ENCODE measurements around the gene NF1.
"Not testable (repeated sequence)": the region's sequence is repeated elsewhere in the genome, so short reads cannot be mapped to it uniquely, and the experiment has no call there.

The NF1 gene

DNA sequence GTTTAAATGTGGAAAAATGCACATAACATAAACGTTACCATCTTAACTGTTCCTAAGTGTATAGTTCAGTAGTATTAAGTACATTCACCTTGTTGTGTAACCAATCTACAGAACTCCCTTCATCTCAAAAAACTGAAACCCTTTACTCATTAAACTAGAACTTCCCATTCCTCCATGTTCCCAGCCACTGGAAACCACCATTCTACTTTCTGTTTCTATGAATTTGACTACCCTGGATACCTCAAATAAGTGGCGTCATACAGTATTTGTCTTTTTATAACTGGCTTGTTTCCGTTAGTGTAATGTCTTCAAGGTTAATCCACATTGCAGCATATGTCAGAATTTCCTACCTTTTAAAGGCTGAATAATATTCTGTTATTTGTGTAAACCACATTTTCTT, 38.2 kb downstream of the NF1 start:
- no peak for DNase-seq (ENCODE audit: low read depth)

DNA sequence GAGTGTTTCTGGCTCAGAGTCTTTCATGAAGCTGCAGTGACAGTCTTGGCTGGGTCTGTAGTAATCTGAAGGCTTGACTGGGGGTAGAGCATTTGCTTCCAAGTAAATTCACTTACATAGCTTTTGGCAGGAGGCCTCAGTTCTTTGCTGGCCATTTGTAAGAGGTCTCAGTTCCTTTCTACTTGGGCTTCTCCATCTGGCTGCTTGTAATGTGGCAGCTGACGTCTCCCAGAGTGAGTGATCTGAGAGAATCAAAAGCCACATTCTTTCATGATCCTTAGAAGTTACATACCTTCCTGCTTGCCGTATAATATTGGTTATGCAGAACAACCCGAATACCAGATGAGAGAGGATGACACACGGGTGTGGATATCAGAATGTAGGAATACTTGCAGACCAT, 39.8 kb downstream of the NF1 start:
- no peak for DNase-seq (ENCODE audit: low read depth)

DNA sequence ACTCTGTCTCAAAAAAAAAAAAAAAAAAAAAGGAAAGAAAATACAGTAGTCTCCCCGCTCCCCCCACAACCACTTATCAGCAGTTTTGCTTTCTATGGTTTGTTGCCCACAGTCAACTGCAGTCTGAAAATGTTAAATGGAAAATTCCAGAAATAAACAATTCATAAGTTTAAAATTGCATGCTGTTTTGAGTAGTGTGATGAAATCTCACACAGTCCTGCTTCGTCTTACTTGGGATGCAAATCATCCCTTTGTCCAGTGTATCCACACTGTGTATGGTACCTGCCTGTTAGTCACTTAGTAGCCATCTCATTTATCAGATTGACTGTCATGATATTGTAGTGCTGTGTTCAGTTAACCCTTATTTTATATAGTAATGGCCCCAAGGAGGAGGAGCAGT, 41.5 kb downstream of the NF1 start:
- DNase-seq (ENCODE audit: low read depth): no peak

DNA sequence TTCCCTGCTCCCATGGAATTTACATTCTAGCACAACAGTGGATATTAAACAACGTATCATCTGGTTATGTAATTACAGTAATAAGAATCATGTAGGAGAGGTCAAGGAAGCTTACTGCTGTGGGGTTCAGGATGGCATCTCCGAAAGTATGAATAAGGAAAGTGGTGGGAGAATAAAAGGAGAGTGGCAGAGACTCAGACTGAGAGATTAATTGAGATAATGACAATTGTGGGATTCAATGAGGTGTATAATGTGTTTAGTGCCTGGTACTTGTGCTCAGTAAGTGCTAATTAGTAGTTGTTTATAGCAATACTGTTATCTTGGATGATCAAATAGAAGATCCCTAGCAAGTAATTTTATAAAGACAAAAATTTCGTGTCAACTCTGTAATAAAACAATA, 45.3 kb downstream of the NF1 start:
- DNase-seq (ENCODE audit: low read depth): no peak

DNA sequence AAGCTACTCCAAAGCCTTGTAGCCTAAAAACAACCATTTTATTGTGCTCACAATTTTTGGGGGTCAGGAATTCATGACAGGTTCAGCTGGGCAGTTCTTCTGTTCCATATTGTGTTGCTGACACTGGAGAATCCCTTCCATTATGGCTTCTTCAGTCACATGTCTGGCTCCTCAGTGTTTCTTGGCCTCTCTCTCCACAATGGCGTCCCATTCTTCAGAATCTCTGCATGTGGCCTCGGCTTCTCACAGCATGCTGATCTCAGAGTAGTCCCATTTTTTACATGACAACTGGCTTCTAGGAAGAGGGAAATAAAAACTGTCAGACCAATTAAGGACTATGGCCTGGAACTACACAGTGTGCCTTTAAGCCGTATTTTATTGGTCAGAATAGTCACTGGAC, 49.7 kb downstream of the NF1 start:
- DNase-seq (ENCODE audit: low read depth): no peak

DNA sequence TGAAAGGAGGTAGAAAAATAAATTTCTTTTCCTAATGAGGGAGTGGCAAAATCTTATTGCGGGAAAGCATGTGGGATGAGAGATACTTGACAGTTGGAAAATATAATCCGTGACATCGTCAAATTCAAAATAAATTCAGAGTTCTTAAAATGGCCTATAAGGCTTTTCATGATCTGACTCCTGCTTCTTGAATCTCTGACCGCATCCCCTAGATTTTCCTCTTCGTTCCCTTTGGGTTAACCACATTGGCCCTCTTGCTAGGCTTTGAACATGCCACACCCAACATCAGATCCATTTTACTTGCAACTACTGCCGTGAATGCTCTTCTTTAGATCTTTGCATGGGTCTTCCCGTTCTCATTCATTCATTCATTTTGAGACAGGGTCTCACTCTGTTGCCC, 50.1 kb downstream of the NF1 start:
- DNase-seq (ENCODE audit: low read depth): no peak

DNA sequence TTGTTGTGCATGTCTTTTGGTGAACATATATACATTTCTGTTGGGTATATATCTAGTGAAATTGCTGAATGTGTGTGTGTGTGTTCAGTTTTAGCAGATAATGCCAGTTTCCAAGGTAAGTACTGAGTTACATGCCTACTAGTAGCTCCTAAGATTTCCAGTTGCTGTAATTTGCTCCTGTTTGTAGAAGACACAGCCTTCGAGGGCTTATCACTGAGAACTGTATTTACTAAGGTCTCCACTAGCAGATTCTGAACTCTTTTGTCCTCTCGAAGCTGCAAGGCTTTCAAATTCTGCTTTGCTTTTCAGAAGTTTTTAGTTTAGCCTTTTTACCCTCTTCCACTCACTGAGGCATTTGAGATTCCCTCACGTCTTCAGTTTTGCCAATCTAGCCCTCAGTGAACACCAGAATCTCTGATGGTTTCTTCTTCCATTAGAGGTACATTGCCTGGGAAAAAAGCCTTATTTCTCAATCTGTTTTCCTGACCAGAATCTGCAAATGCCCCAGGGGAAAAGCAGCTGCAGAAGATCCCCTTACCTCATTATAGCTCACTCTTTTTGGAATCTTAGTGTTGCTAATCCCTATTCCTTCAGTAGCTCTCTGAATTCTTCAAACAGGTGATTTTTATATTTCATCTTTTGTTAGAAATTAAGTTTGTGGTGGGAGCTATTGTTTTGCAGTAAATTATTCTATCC, 52.9 kb downstream of the NF1 start:
- DNase-seq (ENCODE audit: low read depth): no peak

DNA sequence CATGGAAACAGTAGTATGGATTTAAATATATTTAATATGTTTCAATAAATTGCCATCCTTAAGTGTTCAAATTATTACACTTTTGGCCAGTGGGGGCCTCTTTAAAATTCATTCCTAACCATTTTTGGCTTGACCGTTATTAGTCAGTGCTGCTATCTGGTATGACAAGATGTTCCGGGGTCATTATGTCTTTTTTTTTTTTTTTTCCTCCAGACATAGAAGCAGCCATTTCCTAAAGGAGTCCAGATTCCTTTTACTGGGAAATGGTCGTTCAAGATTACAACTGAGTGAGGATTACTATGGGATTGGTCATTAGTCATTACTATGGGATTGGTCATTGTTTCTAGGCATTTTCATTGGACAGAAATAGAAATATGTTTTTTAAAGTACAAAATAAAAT, 53.4 kb downstream of the NF1 start:
- DNase-seq (ENCODE audit: low read depth): no peak

DNA sequence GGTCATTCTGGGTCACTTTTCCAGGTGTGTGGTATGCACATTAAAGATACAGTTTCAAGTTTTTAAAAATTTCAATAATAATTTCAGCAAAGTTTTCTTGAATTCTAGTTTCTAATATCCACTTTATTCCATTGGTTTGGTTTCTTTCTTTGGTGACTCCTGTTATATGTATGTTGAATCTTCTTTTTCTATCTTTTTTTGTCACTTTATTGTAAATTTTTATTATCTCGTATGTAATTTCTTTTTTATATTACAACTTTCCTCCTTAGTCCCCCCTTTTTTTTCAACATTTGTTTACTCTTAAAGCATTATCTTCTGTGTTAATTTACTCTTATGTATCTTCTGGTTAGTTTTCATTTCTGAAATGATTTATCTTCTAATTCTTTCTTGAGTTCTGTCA, 57.5 kb downstream of the NF1 start:
- DNase-seq (ENCODE audit: low read depth): no peak

DNA sequence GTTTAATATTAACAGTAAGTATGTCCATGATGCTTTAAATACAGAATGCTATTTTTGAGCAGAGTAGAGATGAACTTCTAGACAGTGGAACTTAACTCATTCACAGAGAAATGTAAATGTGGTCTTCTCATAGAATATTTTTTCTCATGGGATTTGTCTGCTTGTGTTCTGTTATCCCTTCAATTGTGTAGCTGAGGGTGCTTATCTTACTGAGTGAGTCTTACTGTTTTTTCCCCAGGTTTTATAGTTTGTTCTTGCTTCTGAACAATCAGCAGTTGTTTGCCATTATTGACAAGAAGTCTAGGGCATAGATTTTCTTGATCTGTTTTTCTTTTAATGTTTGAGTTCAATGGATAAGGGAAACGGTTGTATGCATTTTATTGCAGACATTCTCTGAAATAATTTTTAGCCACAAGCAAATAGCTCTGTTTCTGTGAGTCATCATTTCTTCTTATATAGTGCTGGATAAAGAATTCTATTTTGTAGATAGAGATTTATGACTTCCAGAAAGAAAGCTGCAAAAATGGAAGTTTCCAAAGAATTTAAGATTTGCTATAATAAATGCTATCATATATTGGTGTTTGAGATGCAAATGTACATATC, 60.5 kb downstream of the NF1 start:
- no peak for DNase-seq (ENCODE audit: low read depth)

DNA sequence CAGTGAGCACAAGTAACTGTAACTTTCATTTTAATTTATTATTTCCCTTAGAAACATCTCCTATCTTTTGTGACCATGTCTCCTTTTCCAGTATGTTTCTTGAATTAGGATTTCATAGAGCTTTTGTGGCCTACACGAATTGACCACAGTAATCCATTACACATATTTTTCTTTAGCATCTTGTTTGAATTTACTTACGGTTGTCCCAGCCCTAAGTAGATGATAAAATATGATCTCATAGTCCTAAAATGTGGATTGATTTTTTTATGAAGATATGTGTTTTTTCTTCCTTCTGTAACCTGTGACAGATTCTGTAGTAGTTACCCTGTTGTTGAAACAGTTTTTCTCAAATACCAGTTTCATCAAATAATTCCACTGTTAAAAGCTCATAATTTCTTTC, 61.5 kb downstream of the NF1 start:
- DNase-seq (ENCODE audit: low read depth): peak; percentile 12

DNA sequence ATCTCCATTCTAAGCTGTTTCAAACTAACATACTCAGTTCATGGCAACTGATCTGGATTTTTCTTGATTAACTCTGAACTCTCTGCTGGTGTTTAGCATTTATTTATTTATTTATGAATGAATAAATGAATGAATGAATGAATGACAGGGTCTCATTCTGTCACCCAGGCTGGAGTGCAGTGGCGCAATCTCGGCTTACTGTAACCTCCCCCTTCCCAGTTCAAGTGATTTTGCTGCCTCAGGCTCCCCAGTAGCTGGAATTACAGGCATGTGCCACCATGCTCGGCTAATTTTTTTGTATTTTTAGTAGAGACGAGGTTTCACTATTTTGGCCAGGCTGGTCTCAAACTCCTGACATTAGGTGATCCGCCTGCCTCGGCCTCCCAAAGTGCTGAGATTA, 62.1 kb downstream of the NF1 start:
- DNase-seq (ENCODE audit: low read depth): not testable (repeated sequence)

DNA sequence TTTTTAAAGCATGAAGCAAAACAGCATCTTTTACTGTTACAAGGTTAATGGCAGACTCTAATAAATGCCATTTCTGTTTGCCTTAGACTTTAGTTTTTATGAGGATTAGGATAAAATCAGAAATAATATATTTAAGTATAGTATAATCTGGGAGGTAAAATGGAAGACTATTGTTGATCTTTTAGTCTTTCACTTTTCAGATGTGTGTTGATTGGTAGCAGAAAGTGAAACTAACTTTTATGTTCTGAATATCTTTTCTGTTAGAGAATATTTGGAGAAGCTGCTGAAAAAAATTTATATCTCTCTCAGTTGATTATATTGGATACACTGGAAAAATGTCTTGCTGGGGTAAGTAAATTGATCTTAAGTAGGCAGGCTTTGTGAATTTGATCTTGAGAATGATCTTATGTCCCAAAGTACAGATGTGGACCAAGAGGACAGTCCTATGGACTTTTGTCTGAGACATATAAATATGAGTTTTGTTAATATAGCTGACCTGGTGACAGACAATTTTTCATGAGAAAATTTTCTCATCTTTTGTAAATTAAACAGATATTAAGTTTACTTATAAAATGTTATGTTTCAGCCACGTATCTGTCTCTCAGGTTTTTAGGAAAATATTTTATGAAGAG, 64.1 kb downstream of the NF1 start:
- no peak for DNase-seq (ENCODE audit: low read depth)

DNA sequence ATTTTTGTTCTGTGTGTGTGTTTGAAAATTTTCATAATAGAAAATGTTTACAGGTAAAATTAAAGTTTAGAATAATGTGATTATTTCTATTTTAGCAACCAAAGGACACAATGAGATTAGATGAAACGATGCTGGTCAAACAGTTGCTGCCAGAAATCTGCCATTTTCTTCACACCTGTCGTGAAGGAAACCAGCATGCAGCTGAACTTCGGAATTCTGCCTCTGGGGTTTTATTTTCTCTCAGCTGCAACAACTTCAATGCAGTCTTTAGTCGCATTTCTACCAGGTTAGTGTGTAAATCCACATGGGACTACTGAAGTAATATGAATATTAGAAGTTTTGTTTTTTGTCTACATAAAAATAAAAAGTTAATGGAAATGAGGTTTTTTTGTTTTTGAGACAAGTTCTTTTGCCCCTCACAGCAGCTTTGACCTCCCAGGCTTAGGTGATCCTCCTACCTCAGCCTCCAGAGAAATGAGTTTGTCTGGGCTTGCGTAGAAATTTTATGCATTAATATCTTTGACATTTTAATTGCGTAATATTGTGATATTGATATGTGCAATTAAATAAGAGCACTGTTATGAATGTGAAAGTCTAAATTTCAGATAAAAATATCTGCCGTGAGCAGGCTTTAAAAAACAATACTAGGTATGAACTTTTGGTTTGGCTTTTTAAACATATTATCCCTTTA, 68.5 kb downstream of the NF1 start:
- no peak for DNase-seq (ENCODE audit: low read depth)

DNA sequence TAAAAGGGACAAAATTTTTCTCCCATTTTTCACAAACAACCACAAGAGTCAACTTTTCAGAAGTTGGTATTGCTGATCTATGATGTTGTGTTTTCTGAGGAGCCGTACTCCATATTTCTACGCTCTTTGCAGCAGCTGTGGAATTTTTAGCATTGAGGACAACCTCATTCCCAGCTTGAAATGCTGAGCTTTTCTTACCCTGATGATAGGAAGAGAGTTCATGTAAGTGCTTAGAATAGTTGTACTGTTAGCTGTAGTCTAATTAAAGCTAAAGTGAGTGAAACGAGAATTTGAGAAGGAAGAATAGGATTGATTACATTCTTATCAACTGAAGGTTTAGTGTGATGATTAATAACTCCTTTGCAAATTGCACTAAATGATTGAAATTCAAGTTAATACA, 72.3 kb downstream of the NF1 start:
- no peak for DNase-seq (ENCODE audit: low read depth)

DNA sequence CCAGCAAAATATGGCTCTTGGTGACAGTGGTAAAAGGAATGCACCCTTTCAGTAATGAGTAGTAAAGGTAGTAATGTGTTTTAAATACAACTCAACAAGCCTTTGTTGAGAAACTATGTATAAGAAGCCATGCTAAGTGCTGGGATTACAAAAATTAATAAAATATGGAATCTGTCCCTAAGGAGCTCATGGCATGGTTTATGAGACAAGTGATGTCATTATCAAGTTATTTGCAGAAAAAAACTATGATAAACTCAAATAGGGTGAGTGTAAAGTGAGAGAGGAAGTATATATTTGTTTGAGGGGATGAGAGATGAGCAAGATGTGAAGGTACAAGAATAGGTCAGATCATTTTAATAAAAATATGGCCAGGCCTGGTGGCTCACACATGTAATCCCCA, 76.9 kb downstream of the NF1 start:
- no peak for DNase-seq (ENCODE audit: low read depth)

DNA sequence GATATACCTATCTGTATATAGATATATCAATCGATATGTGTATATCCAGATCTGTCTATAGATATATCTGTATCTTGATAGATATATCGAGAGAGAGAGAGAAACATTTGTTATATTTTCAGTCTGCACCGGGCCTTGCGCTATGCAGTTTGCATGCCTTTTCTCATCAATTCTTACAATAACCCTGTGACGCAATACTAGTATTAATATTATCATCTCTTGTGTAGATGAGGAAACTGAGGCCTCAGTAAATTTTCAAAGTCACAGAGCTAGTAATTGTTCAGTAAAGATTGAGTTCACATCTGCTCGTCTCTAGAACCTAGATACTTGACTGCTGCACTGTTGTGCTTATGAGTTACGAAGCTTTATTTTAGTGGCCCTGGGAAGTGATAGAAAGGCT, 77.6 kb downstream of the NF1 start:
- DNase-seq (ENCODE audit: low read depth): no peak

DNA sequence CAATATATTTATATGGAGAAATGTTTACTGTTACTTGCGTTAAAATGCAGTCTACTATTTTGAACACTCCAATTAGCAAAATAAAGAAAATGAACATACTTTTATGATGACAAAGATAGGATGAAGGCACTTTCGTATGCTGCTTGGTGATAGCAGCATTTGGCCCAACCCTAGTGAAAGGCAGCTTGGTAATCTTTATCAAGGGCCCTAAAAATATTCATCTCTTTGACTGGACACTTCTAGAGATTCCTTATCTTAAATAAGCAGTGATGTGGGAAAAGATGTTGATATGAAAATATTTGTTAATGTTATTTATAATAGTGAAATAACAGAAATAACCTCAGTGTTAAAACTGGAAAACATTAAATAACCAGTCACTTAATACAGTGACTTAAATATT, 79.4 kb downstream of the NF1 start:
- no peak for DNase-seq (ENCODE audit: low read depth)

DNA sequence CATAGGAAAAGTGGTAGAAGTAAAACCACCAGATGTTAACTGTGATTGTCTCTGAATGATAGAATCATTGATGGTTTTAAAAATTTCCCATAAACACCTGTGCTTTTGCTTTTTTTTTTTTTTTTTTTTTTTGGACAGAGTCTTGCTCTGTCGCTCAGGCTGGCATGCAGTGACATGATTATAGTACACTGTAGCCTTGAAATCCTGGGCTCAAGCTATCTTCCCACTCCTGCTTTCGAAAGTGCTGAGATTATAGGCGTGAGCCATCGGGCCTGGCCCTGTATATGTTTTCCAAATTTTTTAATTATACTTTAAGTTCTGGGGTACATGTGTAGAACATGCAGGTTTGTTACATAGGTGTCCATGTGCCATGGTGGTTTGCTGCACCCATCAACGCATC, 80.5 kb downstream of the NF1 start:
- DNase-seq (ENCODE audit: low read depth): no peak

DNA sequence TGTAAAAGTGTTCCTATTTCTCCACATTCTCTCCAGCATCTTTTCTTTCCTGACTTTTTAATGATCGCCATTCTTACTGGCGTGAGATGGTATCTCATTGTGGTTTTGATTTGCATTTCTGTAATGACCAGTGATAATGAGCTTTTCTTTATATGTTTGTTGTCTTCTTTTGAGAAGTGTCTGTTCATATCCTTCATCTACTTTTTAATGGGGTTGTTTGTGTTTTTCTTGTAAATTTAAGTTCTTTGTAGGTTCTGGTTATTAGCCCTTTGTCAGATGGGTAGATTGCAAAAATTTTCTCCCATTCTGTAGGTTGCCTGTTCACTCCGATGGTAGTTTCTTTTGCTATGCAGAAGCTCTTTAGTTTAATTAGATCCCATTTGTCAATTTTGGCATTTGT, 81.4 kb downstream of the NF1 start:
- DNase-seq (ENCODE audit: low read depth): not testable (repeated sequence)

DNA sequence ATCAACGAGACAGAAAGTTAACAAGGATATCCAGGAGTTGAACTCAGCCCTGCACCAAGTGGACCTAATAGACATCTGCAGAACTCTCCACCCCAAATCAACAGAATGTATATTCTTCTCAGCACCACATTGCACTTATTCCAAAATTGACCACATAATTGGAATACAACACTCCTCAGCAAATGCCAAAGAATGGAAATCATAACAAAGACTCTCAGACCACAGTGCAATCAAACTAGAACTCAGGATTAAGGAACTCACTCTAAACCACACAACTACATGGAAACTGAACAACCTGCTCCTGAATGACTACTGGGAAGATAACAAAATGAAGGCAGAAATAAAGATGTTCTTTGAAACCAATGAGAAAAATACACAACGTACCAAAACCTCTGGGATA, 84.2 kb downstream of the NF1 start:
- DNase-seq (ENCODE audit: low read depth): not testable (repeated sequence)

DNA sequence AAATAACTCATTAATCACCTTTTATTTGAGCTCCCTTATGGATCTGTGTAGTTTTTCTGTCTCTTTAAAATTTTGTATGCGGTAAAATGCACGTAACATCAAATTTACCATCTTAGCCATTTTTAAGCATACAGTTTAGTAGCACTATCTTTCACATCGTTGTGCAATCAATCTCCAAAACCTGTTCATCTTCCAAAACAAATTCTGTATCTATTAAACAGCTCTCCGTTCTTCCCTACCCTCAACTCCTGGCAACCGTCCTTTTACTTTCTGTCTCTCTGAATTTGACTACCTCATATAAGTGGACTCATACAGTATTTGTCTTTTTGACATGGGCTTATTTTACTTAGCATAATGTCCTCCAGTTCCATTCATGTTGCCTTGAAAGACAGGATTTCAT, 100.5 kb downstream of the NF1 start:
- DNase-seq (ENCODE audit: low read depth): no peak

DNA sequence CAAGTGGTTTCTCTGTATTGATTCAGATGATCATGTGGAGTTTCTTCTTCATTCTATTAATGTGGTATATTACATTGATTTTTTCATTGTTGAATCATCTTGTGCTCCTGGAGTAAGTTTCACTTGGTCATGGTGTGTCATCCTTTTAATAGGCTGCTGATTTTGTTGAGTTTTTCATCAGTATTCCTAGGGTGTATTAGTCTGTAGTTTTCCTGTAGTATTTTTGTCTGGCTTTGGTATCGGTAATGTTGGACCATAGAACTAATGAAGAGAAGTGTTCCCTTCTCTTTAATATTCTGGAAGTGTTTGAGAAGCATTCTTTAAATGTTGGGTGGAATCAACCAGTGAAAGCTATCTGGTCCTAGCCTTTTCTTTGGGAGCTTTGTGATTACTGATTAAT, 103.2 kb downstream of the NF1 start:
- no peak for DNase-seq (ENCODE audit: low read depth)
